Uterus (tissue), 4 donors: ENCODE data around the gene KLHL18. TPM values are rescaled to one million over a fixed set of nuclear protein-coding genes. Genes with fewer than 3 reads are reported as not detected.
"Not testable (repeated sequence)": the region's sequence is repeated elsewhere in the genome, so short reads cannot be mapped to it uniquely, and the experiment has no call there.

Experiments used
- DNase-seq, 2 donors: peaks; one replicate each; pipeline ENCODE4 v3.0.0-alpha.2; 2019 to 2020
- H3K27ac ChIP-seq, 2 donors: fragments of 200-600 bp; sonication (generic); 1 replicate in 1 of 2; 2 replicates in 1 of 2; pipeline ENCODE4 v1.5.1; 2016 to 2018
- H3K27me3 ChIP-seq, 2 donors: fragments of 200-600 bp; sonication (generic); one replicate each; pipeline ENCODE4 v1.5.1; 2018 to 2019; ENCODE audit warnings: control low read depth in 1 of 2
- H3K36me3 ChIP-seq, 2 donors: fragments of 200-600 bp; sonication (generic); one replicate each; pipeline ENCODE4 v1.5.1; 2019; ENCODE audit warnings: control low read depth in 1 of 2
- H3K4me1 ChIP-seq, 2 donors: fragments of 200-600 bp; sonication (generic); one replicate each; pipeline ENCODE4 v1.5.1; 2018 to 2019; ENCODE audit warnings: control low read depth in 1 of 2
- H3K4me3 ChIP-seq, 2 donors: fragments of 200-600 bp; sonication (generic); 1 replicate in 1 of 2; 2 replicates in 1 of 2; pipeline ENCODE4 v1.5.1; 2018 to 2019; ENCODE audit warnings: mild to moderate bottlenecking in 1 of 2
- H3K9me3 ChIP-seq, 2 donors: fragments of 200-600 bp; sonication (generic); one replicate each; pipeline ENCODE4 v1.5.1; 2019; ENCODE audit warnings: control low read depth in 1 of 2
- POLR2A ChIP-seq, 2 donors: fragments of 450-650 bp; IDR thresholded peaks; one replicate each; pipeline ENCODE4 v1.6.1; 2016; ENCODE audit warnings: antibody characterized with exemption in 2 of 2, mild to moderate bottlenecking in 1 of 2, moderate library complexity in 1 of 2
- intact Hi-C: fragments of 100-400 bp; cut with DNase I; formaldehyde crosslinking; loops from one replicate; pipeline ENCODE4 v1.15.1; 2023; ENCODE audit warnings: low total_unique reads
- total RNA-seq, 4 donors: library from RNA; depleted of rRNA in 3 of 4; stranded (reverse); fragments of >200 nt in 3 of 4; gene quantifications; one replicate each; pipeline versions ENCODE4 v1.1.0 to v1.2.4, GENCODE V29; 2014 to 2023
- TF ChIP-seq, protein P1 (sequence below), 4 experiments: fragments of 200-600 bp in 2 of 4; fragments of 450-650 bp in 2 of 4; sonication (generic) in 2 of 4; IDR thresholded peaks; one replicate each; pipeline ENCODE4 v1.5.1; 2016 to 2019; ENCODE audit warnings: antibody characterized with exemption in 4 of 4, mild to moderate bottlenecking in 2 of 4, moderate library complexity in 1 of 4
- donor health status: DM: yes; HTN: yes; CAD: no.

KLHL18 gene
- total RNA-seq, 4 donors from 2014 or later: 1.3 to 32.9 (median 15.0) TPM

DNA sequence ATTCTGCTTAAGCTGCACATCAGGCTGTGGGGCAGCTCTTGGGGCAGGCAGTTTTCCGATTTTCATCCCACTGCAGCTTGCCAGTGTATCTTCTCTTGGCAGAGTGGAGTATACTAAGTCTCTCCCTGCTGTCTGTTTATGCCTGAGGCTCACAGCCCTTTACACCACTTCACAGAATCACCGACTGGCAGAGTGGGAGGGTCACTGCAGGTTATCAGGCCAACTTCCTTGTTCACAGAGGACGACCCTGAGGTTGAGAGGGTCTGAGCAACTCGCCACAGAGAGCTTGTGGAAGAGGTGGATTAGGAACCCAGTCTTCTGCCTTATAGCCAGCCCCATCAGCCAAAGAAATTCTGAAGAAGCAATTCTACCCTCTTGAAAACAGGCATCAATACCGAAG, 31.1 kb upstream of the KLHL18 start:
- no peaks in the 10 kb centered on the region for H3K27me3 ChIP-seq
- no peak for DNase-seq
- TF ChIP-seq, protein P1, sequence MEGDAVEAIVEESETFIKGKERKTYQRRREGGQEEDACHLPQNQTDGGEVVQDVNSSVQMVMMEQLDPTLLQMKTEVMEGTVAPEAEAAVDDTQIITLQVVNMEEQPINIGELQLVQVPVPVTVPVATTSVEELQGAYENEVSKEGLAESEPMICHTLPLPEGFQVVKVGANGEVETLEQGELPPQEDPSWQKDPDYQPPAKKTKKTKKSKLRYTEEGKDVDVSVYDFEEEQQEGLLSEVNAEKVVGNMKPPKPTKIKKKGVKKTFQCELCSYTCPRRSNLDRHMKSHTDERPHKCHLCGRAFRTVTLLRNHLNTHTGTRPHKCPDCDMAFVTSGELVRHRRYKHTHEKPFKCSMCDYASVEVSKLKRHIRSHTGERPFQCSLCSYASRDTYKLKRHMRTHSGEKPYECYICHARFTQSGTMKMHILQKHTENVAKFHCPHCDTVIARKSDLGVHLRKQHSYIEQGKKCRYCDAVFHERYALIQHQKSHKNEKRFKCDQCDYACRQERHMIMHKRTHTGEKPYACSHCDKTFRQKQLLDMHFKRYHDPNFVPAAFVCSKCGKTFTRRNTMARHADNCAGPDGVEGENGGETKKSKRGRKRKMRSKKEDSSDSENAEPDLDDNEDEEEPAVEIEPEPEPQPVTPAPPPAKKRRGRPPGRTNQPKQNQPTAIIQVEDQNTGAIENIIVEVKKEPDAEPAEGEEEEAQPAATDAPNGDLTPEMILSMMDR (IDR thresholded peaks at IDR 0.05): no peak
- no peak for TF ChIP-seq POLR2A (IDR thresholded peaks at IDR 0.05)
- H3K4me3 ChIP-seq: no peak overlapping the region
- H3K27ac ChIP-seq: no peak overlapping the region
- intact Hi-C loops: no loop called here
- H3K4me1 ChIP-seq: no peaks in the 10 kb centered on the region
- H3K36me3 ChIP-seq: no peaks in the 10 kb centered on the region
- H3K9me3 ChIP-seq: no peaks in the 10 kb centered on the region

DNA sequence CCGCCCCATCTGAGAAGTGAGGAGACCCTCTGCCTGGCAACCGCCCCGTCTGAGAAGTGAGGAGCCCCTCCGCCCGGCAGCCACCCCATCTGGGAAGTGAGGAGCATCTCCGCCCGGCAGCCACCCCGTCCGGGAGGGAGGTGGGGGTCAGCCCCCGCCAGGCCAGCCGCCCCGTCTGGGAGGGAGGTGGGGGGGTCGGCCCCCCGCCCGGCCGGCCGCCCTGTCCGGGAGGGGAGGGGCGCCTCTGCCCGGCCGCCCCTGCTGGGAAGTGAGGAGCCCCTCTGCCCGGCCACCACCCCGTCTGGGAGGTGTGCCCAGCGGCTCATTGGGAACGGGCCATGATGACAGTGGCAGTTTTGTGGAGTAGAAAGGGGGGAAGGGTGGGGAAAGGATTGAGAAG, 26.4 kb upstream of the KLHL18 start:
- H3K9me3 ChIP-seq, intact Hi-C loops, H3K4me3 ChIP-seq, H3K4me1 ChIP-seq, DNase-seq, H3K36me3 ChIP-seq, H3K27ac ChIP-seq, H3K27me3 ChIP-seq: not testable (repeated sequence)

DNA sequence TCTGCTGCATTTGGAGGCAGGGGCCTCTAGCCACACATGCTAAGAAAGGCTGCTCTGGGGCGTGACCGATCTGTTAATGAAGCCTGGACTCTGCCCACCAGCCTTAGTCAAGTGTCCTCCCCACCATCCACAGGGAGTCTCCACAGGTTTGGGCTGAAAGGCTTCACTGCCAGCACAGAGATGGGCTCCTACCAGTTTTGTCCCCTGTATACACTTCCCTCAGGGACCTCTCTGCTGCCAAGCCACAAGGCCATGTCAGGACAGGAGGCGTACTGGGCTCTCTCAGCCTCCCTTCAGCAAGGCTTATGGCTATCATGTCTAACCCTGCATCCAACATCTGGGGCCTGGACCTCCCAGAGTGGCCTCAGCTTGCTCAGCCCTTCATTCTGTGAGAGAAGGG, 23.6 kb upstream of the KLHL18 start:
- H3K4me1 ChIP-seq: no peaks in the 10 kb centered on the region
- intact Hi-C loops: no loop called here
- no peaks in the 10 kb centered on the region for H3K27me3 ChIP-seq
- H3K9me3 ChIP-seq: no peaks in the 10 kb centered on the region
- H3K36me3 ChIP-seq: no peaks in the 10 kb centered on the region
- no peak for TF ChIP-seq POLR2A (IDR thresholded peaks at IDR 0.05)
- no peak overlapping the region for H3K27ac ChIP-seq
- H3K4me3 ChIP-seq: no peak overlapping the region
- DNase-seq: no peak

DNA sequence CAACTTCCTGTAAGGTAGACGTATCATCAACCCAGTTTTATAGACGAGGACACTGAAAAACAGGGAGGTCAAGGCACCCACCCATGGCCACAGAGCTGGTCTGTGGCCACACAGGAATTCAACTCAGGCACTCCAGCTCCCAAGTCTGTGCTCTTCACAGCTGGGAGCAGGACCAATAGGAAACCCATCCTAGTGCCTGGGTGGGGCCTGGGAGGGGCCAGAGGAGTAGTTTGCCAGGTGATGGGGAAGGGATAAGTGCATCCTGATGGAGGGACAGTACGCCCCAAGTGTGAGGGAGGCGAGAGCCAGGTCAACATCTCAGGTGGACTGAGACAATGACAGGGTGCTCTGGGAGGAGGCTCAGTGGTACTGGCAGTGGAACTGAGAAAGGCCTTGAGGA, 22.1 kb upstream of the KLHL18 start:
- DNase-seq: no peak
- Histone ChIP-seq H3K4me3 (no peak overlapping the region), H3K4me1 (no peaks in the 10 kb centered on the region), H3K27me3 (no peaks in the 10 kb centered on the region), H3K36me3 (no peaks in the 10 kb centered on the region), H3K27ac (no peak overlapping the region), H3K9me3 (no peaks in the 10 kb centered on the region)
- intact Hi-C loops: no loop called here
- TF ChIP-seq, protein P1 (IDR thresholded peaks at IDR 0.05): no peak
- no peak for TF ChIP-seq POLR2A (IDR thresholded peaks at IDR 0.05)

DNA sequence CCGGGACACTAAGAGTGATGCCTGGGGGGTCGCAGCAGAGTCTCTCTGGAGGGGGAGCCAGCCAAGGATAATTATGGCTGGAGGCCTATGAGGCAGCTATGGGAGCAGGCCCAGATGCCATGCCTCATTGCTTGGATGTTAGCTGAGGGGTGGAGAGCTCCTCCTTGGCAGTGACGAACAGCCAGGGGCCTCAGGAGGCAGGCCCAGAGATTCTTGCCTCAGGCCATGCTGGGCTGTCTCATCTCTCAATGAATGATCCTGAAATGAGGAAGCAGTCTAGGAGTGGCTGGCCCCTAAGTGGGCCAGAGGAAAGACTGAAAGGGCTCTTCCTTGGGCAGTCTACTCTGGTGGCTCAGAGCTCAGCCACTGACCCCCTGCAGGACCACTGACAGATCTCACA, 21.4 kb upstream of the KLHL18 start:
- TF ChIP-seq, protein P1 (IDR thresholded peaks at IDR 0.05): no peak
- TF ChIP-seq POLR2A (IDR thresholded peaks at IDR 0.05): no peak
- no peak for DNase-seq
- H3K36me3 ChIP-seq: no peaks in the 10 kb centered on the region
- H3K27me3 ChIP-seq: no peaks in the 10 kb centered on the region
- no peaks in the 10 kb centered on the region for H3K4me1 ChIP-seq
- H3K27ac ChIP-seq: no peak overlapping the region
- H3K4me3 ChIP-seq: no peak overlapping the region
- H3K9me3 ChIP-seq: no peaks in the 10 kb centered on the region
- intact Hi-C loops: no loop called here

DNA sequence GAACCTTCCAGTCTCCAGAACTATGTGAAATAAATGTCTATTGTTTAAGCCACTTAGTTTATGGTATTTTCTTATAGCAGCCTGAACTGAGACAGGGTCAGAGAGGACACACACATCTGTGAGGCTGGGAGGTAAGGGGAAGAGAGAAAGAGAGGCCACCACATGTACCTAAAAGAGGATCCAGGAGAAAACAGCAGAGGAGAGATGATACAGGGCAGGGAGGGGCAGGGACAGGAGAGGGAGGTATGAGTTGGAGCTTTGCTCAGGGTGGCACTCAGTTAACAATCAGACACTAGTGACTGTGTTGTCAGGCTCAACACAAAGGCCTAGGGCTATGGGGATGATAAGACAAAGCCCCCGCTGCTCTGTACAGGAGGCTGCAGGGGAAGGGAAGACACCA, 17.7 kb upstream of the KLHL18 start:
- TF ChIP-seq, protein P1 (IDR thresholded peaks at IDR 0.05): no peak
- TF ChIP-seq POLR2A (IDR thresholded peaks at IDR 0.05): no peak
- DNase-seq: no peak
- intact Hi-C loops: no loop called here

More for the DNA sequence above, 17.7 kb upstream of the KLHL18 start:
- H3K4me1 ChIP-seq: no peaks in the 10 kb centered on the region
- no peak overlapping the region for H3K27ac ChIP-seq
- no peaks in the 10 kb centered on the region for H3K27me3 ChIP-seq
- no peak overlapping the region for H3K4me3 ChIP-seq
- H3K36me3 ChIP-seq: no peaks in the 10 kb centered on the region
- no peaks in the 10 kb centered on the region for H3K9me3 ChIP-seq
